HS-5 (cell line): ENCODE results near the gene NTRK1.

ENCODE experiments used
- DNase-seq: peaks from one replicate; pipeline ENCODE4 v3.0.0-alpha.2; 2012; ENCODE audit warnings: low read depth

NTRK1 gene

GRCh38 chr1:156881101-156881500 lies 20.4 kb downstream of the NTRK1 start:
- DNase-seq: no peak

GRCh38 chr1:156881663-156882062 lies 21.0 kb downstream of the NTRK1 start:
- no peak for DNase-seq

- DNase-seq: no peak
Measured at GRCh38 chr1:156882543-156882942, 21.9 kb downstream of the NTRK1 start.

GRCh38 chr1:156883919-156884318 lies 23.3 kb downstream of the NTRK1 start:
- DNase-seq: no peak

GRCh38 chr1:156884560-156885184 lies 24.0 kb downstream of the NTRK1 start:
- DNase-seq: no peak

GRCh38 chr1:156885314-156885713 lies 24.6 kb downstream of the NTRK1 start:
- no peak for DNase-seq

GRCh38 chr1:156885880-156886355 lies 25.3 kb downstream of the NTRK1 start:
- DNase-seq: no peak

GRCh38 chr1:156886583-156887281 lies 26.1 kb downstream of the NTRK1 start:
- DNase-seq: no peak

- no peak for DNase-seq
Measured at GRCh38 chr1:156887317-156887716, 26.7 kb downstream of the NTRK1 start.

GRCh38 chr1:156887734-156888133 lies 27.1 kb downstream of the NTRK1 start:
- DNase-seq: no peak

- peak; percentile 50 for DNase-seq
Measured at GRCh38 chr1:156889802-156890580, 29.3 kb downstream of the NTRK1 start.

- DNase-seq: no peak
Measured at GRCh38 chr1:156892190-156893047, 31.8 kb downstream of the NTRK1 start.

GRCh38 chr1:156893048-156893953 lies 32.6 kb downstream of the NTRK1 start, which contains the start of gene PEAR1:
PEAR1 (plus strand) TSS chr1:156893718; CDS start chr1:156903927, 10,209 bp downstream.
- no peak for DNase-seq

GRCh38 chr1:156894001-156894400 lies 33.3 kb downstream of the NTRK1 start:
- no peak for DNase-seq

GRCh38 chr1:156894711-156895454 lies 34.2 kb downstream of the NTRK1 start:
- DNase-seq: no peak

GRCh38 chr1:156895455-156895812 lies 34.8 kb downstream of the NTRK1 start:
- no peak for DNase-seq

- DNase-seq: no peak
Measured at GRCh38 chr1:156895927-156896326, 35.3 kb downstream of the NTRK1 start.

- peak; percentile 91 for DNase-seq
Measured at GRCh38 chr1:156896490-156897033, 35.9 kb downstream of the NTRK1 start.

- DNase-seq: peak; percentile 56
Measured at GRCh38 chr1:156897078-156897825, 36.6 kb downstream of the NTRK1 start.
